Activated T-cell treated with anti-CD3 and anti-CD28 coated beads for 48 hours (primary cell): Measurements from ENCODE around the gene PLXND1.
"Not testable (repeated sequence)": the region's sequence is repeated elsewhere in the genome, so short reads cannot be mapped to it uniquely, and the experiment has no call there.

Experiments used
- DNase-seq: peaks from one replicate; pipeline ENCODE4 v3.0.0-alpha.2; 2020; ENCODE audit warnings: low read depth

PLXND1 gene

DNA sequence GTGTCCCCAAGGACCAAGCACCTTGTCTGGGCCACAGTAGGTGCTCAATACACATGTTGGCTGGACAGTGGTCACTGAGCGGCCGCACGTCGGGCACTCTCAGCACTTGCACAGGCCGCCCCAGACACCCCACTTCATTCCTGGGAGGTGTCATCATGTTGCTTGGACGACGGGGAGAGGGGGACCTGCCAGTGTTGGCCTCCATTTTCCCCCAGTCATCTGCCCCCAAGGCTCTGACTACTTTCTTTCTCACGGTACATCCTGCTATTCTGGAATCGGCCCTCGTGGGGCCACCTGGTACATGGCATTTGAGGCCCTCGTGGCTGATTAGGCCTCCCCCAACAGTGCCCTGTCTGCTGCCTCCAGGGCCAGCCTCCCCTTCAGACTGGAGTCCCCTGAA lies 79.2 kb downstream of the PLXND1 start:
- DNase-seq = no peak

GRCh38 chr3:129526121-129526900 lies 80.2 kb downstream of the PLXND1 start:
- no peak for DNase-seq

DNA sequence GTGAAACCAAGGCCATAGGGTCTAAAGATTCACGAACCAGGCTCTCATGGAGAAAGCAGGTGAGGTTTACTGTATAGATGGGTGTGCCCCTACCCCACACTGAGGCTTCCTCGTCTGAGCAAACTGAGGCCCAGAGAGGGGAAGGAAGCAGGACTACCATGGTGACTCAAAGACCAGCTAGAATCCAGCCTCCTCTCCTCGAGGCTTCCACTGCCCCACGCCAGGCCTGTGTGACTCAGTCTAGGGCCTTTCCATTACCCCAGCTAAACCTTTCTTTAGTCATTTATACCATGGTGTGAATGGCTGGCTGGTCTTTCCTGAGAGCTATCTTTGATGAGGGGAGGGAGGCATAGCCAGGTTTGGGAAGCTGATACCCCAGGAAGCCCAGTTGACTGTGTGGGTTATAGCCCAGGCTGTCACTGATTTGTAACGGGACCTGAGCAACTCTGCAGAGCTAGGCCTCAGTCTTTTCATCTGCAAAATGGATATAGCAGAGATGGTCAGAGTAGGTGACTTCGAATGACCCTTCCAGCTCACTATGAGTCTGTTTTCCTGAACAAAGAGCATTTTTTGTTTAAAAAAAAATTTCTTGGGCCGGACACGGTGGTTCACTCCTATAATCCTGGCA lies 81.0 kb downstream of the PLXND1 start:
- no peak for DNase-seq

DNA sequence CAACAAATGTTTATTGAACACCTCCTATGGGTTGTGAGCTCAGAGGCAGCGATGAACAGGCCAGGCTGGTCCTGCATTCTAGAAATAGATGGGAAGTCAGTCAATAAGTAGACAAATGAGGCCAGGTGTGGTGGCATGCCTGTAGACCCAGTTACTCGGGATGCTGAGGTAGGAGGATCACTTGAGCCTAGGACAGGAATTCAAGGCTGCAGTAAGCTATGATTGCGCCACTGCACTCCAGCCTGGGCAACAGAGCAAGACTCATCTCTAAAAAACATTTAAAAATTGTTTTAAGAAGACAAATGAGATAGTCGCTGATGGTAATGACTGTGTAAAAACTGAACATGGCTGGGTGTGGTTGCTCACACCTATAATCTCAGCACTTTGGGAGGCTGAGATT lies 82.4 kb downstream of the PLXND1 start:
- no peak for DNase-seq

GRCh38 chr3:129522953-129523352 lies 83.5 kb downstream of the PLXND1 start:
- no peak for DNase-seq

GRCh38 chr3:129521611-129522010 lies 84.9 kb downstream of the PLXND1 start:
- no peak for DNase-seq

DNA sequence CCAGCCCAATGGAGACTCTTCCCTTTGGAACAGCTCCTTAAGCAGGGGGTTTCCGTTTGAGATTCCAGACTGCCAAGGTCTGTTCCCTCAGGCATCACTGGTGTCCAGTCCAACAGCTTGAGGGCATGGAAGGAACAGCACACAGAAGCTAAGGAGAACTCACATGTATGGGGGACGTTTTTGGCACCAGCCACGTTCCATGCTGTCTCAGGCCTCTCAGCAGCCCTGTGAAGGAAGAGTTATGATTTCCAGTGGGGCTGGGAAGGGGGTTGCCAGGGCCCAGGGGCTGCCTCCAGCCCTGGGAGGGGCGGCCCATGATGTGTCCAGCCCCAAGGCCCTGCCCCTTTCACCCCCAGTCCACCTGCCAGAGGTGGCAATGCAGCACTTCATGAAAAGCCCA lies 85.5 kb downstream of the PLXND1 start:
- DNase-seq = no peak

DNA sequence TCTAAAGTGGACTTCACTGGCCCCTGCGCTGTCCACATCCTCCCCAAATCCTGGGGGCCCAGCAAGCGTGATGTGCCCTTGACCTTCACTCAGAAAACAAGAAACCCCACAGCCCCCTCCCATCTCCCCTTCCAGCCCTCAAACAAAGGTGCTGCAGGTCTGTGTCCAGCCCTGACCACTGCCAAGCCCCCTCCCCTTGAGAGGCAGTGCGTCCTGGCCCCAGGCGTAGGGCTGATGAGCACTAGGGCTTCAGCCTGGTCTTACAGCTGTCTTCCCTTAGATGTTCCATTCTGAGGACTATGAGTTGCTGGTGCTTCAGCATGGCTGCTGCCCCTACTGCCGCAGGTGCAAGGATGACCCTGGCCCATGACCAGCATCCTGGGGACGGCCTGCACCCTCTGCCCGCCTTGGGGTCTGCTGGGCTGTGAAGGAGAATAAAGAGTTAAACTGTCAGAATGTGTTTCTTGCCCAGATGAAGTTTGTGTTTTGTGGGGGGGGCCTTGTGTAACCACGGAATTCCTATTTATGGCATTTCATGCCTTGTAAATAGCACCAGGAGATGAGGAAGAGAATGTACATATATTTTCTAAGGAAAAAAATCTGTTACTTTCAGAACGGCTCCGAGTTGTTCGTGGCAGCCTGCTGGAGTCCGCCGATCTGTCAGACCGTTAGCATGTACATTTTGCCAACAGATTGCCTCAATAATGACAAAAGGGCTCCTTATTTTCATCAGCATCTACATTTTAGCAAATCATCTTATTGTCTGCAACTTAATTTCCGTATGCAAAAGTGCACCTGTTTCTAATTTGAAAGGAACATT lies 86.4 kb downstream of the PLXND1 start:
- no peak for DNase-seq

GRCh38 chr3:129519449-129519848 lies 87.0 kb downstream of the PLXND1 start:
- DNase-seq = no peak

DNA sequence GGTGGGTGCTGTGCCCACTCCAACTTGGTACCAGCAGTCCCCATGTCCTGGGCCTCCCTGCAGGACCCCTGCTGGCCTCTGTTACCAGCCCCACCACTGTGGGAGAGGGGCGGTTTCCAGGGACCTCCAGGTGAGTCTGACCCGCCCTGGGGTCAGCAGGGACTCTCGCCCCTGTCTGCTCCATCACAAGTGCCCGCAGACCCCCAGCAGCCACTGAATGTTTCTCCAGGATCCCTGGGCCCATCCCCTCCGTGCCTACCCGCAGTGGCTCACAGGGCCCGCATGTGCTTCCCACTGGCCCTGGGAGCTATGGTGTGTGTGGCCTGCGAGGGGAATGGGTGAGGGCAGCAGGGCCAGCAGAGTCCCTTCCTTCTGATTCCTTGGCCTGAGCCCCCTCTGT lies 87.9 kb downstream of the PLXND1 start:
- no peak for DNase-seq

DNA sequence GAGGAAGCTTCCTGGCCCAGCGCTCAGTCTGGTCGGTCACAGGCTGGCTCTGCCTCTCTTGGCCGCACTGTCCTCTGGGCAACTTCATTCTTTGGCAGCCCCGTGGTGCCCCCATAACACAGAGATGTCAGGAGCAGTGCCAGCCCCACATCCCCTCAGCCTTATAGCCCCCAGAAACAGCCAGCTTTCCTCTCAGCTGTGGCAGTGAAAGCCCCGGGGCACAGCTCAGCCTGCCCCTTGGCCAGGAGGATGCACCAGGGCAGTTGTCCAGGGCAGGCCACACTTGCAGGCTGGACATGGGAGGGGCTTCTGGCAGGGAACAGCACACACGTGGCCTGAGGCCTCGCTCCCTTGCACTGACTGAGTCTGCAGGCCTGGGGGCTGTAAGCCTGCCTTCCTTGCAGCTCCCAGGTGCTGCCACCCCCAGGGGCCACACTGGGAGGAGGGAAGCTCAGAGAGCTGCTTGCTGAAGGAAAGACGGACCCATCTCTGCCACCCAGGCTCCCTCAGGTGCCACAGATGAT lies 88.4 kb downstream of the PLXND1 start:
- no peak for DNase-seq

- DNase-seq = no peak
Observed at GRCh38 chr3:129517516-129517915, 89.0 kb downstream of the PLXND1 start.

- DNase-seq = not testable (repeated sequence)
Observed at GRCh38 chr3:129515821-129516432, 90.5 kb downstream of the PLXND1 start.

DNA sequence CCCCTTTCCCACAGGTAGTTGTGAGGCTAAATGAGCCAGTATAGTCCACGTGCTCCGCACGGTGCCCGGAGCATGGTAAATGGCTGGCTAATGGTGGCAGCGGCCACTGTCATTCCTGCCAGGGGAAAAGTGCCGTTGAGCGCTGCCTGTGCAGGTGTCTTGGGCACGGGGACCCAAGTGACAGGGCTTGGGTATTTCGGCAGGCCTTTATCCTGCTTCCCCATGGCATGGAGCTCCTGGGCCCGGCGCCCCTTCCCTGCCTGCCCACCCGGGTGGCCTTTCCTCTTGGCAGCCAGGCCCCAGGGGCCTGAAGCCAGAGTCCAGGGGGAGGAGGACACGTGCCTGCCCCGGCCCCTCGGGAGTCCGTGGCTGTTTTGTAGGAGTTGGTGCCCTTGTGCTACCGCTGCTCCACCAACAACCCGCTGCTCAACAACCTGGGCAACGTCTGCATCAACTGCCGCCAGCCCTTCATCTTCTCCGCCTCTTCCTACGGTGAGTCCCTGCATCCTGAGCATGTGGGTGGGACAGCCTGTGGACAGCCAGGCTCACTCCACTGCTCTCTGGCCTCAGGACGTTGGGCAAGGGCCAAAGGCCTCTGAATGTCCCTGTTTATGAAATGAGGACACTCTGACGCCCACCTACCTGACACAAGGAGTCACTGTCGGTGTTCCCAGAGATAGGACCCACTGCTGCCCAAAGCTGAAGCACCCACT lies 91.2 kb downstream of the PLXND1 start:
- not testable (repeated sequence) for DNase-seq

GRCh38 chr3:129514563-129514962 lies 91.9 kb downstream of the PLXND1 start:
- DNase-seq = no peak

DNA sequence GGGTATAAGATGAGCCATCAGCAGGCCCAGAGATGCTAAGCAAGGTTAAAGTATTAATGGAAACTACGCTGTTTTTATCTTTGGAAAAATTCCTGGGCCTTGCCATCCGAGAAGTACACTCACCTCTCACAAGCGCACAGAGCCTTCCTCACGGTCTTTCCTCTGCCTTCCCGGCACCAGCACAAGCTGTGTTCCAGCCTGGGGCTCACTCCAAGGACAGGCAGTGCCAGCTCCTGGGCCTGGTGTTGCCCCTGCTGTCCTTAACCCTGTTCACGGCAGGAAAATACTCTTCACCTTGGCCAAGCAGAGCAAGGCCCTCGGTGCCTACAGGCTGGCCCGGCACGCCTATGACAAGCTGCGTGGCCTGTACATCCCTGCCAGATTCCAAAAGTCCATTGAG lies 92.4 kb downstream of the PLXND1 start:
- DNase-seq = no peak

DNA sequence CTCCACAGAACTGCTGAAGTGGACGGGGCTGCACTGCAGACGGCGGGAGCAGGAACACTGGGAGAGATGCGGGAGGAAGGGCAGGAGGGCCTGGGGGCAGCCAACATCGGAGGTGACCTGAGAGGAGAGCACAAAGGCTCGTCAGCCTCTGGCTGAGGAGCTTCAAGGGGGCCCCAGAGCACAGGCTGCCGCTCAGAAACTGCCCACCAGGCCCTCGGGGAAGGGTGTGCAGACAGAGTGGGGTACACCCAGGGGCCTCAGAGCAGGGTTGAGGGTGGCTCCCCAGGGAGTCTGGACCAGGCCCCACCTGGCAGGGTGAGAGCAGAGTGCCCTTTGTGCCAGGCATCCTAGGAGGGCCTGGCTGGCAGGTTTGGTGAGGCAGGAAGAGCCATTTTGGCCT lies 92.8 kb downstream of the PLXND1 start:
- no peak for DNase-seq

DNA sequence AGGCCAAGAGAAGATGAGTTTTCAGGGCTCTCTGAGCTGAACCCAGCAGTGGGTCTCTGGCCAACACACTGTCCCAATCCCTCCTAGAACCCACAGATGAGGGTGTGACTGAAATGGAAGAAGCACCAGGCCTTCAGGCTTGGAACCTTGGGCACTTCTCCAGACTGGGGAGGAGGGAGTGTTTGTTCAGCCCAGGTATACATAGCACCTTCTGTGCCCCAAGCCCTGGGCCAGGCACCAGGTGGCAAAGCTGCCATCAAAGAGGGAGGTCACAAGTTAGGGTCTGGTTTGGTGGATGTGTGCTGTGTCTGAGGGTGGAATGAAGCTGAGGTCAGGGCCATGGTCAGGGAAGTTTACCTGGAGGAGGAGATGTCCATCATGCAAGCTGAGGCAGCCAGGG lies 93.9 kb downstream of the PLXND1 start:
- no peak for DNase-seq

GRCh38 chr3:129507181-129507831 lies 99.2 kb downstream of the PLXND1 start:
- DNase-seq = no peak

GRCh38 chr3:129506231-129506742 lies 100.2 kb downstream of the PLXND1 start:
- DNase-seq = no peak

- no peak for DNase-seq
Observed at GRCh38 chr3:129505341-129505740, 101.1 kb downstream of the PLXND1 start.
